DMS79 treated with DMSO at 0.1 percent for 48 hours (cell line): ENCODE measurements around the gene EFCC1.

Source experiments
- DNase-seq: peaks from one replicate; lab custom pipeline; 2025; lab: John Stamatoyannopoulos, UW

The EFCC1 gene, protein sequence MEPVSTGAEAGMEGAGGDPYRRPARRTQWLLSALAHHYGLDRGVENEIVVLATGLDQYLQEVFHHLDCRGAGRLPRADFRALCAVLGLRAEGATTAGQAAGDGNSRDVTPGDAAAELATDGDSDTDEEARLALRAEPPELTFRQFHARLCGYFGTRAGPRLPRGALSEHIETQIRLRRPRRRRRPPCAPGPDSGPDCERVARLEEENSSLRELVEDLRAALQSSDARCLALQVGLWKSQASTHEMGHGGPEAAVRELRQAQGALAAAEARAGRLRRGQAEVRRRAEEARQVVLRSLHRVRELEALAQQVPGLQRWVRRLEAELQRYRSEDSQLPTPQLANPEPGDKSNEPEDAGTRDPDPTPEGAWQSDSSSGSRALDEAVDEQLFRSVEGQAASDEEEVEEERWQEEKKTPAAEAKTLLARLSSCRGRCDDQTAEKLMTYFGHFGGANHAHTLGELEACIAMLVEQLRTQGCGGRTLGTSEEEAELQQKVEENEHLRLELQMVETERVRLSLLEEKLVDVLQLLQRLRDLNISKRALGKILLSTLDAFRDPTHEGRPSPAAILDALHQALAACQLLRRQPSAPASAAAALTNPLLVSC

DNA sequence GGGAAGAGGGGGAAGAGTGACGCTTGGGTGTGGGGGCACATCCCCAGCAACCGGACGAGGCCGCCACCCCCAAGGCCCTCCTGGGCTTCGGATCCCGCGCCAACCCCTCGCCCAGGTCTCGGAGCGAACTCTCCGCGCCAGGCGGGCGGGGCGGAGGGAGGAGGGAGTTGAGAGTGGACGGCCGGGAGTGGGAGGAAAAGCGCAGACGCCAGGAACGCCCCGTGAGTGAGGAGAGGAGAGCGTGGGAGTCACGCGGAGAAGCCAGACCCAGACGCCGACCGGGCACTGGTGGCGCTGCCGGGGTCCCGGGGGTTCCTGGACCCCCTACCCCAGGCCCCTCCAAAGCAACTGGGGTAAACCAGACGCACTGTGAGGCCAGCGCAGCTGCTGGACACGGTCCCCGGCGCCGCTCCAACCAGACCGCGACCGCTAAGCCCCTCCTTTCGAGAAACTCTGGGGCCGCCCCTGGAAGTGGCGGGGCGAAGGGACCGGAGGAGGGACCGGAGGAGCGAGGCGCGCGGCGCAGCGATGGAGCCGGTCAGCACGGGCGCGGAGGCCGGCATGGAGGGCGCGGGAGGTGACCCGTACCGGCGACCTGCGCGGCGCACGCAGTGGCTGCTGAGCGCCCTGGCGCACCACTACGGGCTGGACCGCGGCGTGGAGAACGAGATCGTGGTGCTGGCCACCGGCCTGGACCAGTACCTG lies at the start of gene EFCC1:
Gene EFCC1, plus strand, starts transcription at position 204 of the 705 bp plus-strand sequence. Its CDS starts 325 bp downstream, at position 529.
- no peak for DNase-seq

DNA sequence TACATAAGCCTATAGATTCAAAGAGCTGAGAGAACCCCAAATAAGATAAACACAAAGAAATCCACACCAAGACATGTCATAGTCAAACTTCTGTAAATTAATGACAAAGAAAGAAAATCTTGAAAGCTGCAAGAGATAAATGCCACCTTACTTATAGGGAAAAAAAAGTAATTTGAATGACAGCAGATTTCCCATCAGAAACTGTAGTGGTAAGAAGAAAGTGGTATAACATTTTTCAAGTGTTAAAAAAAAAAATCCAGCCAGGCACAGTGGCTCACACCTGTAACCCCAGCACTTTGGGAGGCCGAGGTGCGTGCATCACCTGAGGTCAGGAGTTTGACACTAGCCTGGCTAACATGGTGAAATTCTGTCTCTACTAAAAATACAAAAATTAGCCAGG lies 44.7 kb upstream of the EFCC1 start:
- DNase-seq: no peak

DNA sequence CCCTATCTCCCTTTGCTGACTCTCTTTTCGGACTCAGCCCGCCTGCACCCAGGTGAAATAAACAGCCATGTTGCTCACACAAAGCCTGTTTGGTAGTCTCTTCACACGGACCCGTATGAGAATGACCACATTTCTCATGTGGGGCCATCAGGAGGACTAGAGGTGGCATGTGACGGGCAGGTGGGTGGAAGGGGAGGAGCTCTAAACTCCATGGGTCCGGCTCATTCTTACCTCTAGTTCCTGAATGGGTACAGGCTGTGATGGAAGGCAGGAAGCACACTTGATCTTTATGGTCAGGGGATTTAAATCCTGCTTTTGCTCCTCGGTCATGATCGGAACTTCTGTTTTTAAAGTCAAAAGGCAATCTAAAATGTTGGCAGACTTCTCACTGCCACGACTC lies 35.8 kb upstream of the EFCC1 start:
- no peak for DNase-seq

DNA sequence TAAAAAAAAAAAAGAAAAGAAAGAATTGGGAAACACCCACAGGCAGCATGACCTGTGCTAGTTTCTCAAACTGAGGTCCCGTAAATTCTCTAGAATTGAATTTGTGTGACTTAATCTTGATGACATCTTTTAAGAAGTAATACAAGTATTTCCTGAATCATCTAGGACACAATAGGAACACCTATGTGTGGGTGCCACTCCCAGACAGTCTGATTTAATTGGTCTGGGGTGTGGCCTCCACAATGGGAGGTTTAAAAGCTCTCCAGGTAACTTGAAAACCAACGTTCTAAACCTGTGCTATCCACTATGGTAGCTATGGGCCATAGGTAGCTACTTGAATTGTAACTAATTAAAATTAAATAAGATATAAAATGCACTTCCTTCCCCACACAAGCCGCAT lies 35.3 kb upstream of the EFCC1 start:
- DNase-seq: no peak

DNA sequence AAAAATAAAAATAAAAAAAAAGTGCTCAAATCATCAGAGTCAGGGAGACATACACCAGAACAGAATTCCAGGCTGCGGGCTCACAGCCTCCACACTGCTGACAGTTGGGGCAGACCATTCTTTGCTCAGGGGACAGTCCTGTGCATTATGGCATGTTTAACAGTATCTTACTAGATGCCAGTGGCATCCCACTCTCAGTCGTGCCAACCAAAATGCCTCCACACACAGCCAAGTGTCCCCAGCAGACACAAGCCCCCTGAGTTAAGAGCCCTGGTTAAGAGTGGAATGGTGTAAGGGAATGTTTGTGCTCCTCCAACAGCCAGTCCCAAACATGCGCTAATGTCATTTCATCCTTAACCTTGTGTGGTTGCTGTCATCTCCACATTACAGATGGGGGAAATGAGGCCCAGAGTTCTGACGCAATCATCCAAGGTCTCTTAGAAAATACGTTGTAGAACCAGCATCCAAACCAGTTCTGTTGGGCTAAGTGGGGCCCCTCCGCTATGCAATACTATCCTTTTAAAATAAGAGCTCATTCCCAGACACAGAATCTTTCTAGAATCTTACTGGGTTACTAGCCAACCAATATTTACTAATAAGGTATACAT lies 33.3 kb upstream of the EFCC1 start:
- DNase-seq: no peak

DNA sequence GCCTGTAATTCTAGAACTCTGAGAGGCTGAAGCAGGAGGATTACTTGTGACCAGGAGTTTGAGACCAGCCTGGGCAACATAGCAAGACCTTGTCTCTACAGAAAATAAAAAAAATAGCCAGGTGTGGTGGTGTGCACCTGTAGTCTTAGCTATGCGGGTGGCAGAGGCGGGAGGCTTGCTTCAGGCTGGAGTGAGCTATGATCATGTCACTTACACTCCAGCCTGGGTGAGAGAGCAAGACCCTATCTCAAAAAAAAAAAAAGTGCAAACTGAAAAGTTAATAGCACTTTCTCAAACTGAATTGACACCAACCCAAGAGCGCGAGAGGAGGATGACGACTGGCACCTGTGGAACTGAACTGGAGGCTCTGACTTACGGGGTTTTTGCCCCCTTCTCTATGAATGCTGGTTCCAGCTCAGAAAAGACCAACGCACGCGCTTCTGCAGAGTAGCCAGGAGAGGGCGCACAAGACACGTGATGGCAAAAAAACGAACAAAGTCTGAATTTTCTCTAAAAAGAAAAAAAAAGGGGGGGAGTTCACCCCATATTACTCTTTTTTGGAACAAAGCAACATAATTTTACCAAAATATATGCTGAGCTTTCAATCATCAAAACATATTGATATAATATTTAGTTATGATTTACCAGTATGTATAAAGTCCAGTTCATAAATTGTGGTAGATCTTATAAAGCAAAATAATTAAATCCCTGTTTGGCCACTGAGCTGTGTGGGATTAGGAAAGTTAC lies 30.9 kb upstream of the EFCC1 start:
- DNase-seq: peak; percentile 47

DNA sequence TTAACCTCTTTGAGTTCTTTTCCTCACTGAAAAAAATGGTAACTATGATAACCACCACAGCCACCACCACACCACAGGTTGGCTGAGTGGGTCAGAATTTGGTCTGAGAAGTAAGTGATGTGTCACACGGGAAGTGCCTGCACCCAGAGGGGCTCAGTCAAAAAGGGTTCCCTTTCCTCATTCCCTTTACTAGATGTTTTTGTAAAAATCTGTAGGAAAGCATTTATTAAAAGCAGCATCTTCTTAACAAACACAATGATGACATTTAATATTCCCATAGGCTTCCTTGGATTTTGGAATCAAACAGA lies 30.4 kb upstream of the EFCC1 start:
- no peak for DNase-seq

DNA sequence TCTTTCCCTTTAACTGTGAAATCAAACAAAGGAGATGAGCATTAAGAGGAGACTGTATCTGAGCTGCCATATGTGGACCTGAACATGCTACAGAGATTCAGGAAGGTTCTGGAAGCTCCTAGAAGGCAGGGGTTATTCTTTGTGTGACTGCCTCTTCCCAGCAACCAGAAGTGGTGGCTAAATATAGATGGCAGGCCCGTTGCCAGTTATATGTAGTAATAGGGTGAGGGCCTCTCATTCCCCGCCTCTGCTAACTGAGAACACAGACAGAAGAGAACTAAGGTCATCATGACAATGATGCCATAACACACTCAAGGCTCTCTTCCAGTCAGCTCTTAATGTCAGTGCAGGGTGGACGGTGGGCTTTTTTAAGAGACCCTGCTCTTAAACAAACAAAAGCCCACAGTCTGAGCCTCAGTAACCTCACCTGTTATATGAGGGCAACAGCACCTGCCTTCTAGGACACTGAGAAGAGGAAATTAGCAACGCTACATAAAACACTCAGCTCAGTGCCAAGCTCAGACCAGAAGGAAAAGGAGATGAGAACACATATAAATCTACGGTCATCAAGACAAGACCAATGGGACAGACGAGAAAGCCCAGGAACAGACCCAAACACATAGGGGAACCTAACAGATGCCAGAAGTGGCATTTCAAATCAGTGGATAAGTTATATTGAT lies 29.5 kb upstream of the EFCC1 start:
- peak; percentile 10 for DNase-seq

DNA sequence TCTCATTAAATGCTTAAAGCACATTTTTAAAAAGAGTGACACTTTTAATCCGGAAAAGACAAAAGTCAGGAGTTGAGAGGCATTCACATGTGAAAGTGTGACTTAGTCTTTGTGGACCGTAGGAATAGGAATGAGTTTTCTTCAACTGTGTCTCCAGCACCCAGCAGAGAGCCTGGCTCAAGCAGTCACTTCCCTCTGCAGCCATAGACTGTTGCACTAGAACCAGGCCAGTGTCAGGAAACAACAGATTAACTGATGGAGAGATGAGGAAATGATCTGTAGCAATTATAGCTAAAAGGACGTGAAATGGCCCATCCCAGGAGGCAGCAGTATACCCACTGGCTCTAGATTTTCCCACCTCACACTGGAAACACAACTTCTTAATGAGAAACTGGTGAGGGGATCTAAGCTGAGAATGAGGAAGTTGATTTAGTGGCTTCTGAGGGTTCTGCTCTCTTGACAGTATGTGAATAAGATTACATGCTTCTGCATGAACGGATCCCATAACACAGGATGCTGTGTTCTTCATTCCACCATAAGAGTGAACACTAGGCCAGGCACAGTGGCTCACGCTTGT lies 27.0 kb upstream of the EFCC1 start:
- DNase-seq: no peak

DNA sequence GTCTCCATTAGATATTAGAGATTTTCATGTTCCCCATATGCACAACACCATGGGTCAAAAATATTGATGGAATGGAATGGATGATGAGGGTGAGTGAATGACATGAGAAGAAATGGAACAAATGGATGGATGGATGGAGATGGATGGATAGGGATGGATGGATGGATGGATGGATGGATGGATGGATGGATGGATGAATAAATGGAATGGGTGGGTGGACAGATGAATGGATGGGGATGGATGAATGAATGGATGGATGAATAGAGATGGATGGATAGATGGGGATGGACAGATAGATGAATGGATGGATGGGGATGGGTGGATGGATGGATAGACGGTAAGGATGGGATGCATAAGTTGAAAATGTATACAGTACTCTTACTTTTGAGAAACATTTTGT lies 25.8 kb upstream of the EFCC1 start:
- no peak for DNase-seq

DNA sequence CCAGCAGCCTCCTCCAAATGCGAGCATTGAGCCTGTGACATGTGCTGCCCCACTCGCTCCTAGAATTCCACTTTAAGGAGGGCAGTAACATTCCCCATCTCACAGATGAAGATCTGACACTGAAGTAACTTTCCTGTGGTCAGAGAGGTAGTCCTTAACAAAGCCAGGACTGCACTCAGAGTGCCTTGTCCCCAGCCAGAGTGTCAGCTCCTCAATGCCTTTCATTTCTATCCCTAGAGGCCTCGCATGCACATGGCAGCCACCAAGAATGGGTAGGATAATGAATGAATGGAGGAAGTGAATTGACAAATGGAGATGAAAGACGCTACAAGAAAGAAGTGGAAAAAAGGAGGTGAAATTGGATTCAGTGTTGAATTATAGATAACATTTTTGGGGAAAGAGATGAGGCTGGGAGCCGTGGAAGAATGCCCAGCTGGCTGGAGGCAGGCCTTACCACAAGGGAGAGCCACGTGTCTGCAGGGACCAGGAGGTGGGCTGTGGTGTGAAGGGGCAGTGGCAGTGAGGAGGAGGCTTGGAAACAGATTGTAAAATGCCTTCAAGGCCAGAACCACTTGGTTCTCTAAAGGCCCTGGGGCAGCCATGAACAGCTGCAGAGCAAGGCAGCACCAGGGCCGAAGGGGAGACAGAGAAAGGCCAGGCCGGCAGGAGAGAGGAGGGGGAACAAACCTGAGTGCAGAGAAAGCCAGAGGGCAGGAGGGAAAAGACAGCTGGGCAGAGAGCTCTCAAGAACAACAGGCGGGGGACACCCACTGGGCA lies 17.6 kb upstream of the EFCC1 start:
- no peak for DNase-seq

DNA sequence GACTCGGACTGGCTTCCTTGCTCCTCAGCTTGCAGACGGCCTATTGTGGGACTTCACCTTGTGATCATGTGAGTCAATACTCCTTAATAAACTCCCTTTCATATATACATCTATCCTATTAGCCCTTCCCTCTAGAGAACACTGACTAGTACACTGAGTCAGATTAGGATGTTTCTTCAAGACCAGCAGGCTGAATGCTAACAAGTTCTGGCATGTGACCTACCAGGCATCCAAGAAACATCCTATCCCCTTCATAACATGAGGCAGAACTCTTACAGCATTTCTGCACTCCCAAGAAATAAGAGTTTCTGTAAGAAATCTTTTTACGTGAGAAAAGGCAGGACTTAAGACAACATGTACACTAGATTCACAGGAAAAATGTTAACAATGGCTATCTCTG lies 16.5 kb upstream of the EFCC1 start:
- DNase-seq: no peak

DNA sequence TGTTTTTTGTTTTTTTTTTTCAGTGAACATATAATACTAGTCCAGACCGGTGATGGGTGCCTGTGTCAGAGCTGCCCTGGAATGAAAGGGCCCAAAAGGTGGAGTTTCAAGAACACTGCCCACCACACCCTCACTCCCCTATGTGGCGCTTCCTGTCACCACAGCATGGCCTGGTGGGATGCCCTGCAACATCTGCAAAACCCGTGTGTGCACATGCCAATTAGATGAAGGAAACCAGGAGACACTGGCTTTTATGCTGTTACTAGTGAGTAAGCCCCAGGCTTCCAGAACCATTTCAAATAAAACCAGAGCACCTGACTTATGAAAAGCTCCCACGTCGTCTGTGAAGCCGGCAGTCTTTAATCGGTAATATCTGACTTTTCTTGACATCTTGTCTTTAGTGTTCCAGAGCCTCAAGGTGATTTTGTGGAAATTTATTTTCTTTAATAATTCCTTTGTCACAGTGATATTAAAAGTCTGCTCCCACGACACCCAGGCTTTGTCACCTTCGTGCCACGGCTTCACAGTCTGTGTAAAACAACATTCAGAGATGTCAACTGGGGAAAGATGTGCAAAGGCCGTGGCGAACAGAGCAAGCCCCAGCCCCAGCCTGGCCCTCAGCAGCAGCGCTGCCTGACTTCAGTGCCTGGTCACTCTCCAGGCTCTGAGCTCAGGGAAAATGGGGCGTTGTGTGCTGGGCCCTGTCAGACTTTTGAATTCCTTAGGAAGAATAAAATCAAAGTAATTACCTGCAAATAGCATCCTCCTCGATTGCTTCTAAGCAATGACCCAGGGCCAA lies 13.6 kb upstream of the EFCC1 start:
- DNase-seq: no peak

DNA sequence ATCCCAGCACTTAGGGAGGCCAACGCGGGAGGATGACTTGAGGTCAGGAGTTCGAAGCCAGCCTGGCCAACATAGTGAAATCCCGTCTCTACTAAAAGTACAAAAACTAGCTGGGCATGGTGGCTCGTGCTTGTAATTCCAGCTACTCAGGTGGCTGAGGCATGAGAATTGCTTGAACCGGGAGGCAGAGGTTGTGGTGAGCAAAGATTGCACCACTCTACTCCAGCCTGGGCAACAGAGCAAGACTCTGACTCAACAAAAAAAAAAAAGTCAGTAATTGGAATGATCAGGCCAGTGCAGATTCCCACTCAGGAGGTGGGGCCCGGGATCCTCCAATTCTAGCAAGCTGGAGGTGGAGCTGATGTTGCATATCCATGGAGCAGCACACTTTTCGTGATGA lies 12.8 kb upstream of the EFCC1 start:
- no peak for DNase-seq

DNA sequence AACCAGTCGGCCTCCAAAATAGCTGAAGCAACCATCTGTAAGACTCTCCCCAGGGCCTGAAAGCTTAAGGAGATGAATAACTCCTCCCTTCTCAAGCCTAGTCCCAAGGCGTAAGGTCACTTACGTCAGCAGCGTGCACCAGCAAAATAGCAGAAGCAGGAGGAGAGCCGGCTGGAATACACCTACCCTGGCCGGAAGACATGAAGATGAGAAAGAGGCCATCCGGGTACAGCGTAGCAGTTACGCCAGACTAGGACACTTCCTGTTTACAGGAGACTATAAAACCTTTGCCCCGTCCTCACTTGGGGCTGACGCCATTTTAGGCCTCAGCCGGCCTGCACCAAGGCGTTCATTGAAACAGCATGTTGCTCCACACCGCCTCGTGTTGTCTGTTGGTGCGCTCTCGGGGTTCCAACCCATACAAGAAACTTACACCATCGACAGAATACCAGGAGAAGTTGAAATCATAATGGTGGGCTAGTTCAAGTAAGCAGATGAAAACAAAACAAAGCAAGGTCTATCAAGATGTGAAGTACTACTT lies 9.7 kb upstream of the EFCC1 start:
- DNase-seq: no peak

DNA sequence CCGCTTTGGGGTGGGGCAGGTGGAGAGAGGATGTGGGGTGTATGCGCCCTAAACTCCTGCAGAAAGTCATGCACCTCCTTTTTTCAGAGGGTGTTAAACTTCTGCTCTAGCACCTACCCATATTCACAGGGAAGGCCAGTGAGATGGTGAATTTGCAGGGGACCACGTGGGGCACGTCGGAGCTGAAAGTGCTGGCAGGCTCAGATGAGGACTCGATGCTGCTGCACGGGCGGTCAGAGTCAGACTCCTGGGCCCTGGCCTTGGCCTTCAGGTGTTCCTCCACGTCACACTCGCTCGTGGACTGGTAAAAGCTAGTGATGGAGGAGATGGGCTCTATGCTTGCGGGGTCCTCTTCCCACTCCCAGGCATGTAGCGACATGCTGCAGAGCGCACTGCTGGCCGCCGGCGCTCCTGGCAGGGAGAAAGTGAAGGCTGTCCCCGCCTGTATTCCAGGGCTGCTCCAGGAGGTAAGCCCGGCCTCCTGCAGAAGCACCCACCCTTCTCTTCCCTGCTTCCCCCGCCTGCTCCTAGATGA lies 8.1 kb upstream of the EFCC1 start:
- DNase-seq: no peak

DNA sequence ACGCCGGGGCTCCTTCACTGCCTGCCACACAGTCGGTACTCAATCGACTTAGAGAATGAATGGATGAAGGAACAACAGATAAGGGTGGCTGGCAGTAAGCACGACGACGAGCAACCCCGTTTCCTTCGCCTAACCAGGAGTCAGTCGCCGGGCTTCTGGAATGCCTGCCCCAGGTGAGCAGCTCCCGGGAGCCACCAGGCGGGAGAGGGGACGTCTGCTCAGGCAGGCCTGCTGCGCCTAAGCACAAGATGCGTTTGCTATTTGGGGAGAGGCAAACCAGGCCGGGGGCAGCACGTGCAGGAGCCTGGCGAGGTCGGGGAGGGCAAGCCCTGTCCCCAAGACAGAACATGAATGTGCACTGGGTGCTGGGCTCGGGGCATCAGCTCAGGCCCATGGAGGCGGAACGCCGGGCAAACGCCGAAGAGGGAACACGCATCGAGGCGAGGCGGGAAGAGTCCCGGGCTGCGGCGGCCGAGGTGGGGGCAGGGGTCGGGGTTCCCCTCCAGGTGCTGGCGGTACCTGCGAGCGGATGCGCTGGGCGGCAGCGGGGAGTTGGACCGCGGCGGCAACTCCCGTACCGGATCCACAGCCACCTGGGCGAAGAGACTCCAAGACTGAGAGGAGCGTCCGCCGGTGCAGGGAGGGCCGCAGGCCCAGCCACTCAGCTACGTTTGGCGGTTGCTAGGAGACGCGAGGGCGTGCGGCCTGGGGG lies 7.5 kb upstream of the EFCC1 start, which contains the start of gene CFAP92:
Gene CFAP92, minus strand, starts transcription at position 616 of the 712 bp plus-strand sequence. CDS start 772 bp downstream, outside the sequence.
- DNase-seq: peak; percentile 84

DNA sequence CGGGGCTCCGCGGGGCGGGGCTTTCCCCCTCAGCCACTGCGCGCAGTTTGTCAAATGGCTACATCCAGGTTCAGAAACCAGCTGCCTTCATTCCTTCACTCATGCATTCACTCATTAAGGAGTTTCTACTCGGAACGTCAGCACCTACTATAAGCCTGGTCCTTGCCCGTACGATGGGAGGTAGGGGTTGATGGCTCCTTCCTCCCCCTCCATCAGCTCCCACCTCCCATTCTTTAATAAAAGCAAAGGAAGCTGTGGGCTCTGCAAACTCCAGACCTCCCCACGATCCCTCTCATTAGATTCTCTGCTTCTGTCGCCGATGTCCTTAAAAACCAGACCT lies 7.0 kb upstream of the EFCC1 start:
- no peak for DNase-seq
